Islet of Langerhans (tissue), 1 donor: ENCODE results near the gene DTX3L.
"Not testable (repeated sequence)": the region's sequence is repeated elsewhere in the genome, so short reads cannot be mapped to it uniquely, and the experiment has no call there.

Experiments
- FAIRE-seq: peaks from one replicate; lab custom pipeline; 2011; peaks lifted over from hg19 to GRCh38; lab: Jason Lieb, UNC

The DTX3L gene

DNA sequence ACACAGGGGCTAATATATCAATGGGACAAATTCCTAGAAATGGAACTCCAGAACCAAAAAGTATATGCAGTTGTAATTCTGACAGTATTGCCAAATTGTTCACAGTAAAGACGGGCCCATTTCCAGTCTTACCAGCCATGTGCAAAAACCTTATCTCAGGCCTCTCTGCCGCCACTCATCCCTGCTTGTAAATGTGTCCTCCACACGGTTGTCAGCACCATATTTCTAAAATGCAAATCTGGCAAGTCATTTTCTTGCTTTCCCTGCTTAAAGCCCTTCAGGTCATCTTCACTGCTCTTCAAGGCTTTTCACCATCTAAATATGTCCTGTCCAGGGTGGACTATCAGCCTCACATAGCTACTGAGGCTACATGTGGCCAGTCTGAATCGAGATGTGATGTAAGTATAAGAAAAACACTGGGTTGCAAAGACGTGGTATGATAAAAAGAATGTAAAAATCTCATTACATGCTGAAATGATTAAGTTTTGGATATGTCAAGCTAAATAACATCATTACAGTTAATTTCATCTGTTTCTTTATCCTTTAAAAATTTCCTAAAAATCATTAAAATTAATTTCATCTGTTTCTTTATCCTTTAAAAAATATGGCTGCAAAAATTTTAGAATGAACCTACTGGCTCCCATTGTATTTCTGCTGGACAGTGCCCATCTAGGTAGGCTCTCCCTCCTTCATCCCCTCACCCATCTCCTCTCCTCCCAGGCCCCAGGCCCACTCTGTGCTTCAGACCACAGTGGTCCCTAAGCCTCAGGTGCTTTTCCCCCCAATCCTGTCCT is 1.0 kb upstream of the DTX3L start:
- no peak for FAIRE-seq

DNA sequence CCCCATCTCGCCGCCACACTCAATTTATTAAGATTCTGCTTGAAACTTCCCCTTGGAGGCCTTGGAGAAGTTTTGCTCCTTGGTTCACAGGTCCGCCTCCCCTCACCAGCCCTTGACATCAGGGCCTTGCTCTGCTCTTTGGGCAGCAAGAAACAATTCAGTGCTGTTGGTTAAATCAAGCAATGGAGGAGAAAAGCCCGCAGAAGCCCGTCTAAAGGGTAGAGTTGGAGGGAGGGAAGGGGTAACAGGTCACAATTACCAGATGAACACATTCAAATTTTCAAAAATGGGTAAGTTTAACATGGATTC is 467 bp upstream of the DTX3L start:
- FAIRE-seq = no peak

- FAIRE-seq = not testable (repeated sequence)
Observed at GRCh38 chr3:122568131-122568530, 4.0 kb downstream of the DTX3L start.

GRCh38 chr3:122568755-122569154 is 4.6 kb downstream of the DTX3L start:
- FAIRE-seq = no peak

DNA sequence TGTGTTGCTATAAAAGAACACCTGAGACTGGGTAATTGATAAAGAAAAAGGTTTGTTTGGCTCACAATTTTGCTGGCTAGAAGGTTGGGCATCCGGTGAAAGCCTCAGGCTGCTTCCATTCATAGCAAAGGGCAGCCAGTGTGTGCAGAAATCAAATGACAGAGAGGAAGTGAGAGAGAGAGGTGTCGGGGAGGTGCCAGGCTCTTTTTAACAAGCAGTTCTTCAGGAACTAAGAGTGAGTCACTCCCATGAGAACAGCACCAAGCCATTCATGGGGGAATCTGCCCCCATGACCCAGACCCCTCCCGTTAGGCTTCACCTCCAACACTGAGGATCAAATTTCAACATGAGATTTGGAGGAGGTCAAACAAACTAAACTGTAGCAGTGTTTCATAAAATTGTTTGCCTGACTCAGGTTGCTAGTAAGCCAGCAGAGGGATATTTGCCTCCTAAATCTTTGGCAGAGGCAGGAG is 8.8 kb downstream of the DTX3L start:
- FAIRE-seq = no peak

GRCh38 chr3:122576174-122576940 is 12.2 kb downstream of the DTX3L start:
- FAIRE-seq = no peak

- no peak for FAIRE-seq
Observed at GRCh38 chr3:122577409-122578031, 13.4 kb downstream of the DTX3L start, which contains the start of gene PARP15. PARP15 (plus strand) TSS chr3:122577650; CDS start chr3:122577668, 18 bp downstream.

DNA sequence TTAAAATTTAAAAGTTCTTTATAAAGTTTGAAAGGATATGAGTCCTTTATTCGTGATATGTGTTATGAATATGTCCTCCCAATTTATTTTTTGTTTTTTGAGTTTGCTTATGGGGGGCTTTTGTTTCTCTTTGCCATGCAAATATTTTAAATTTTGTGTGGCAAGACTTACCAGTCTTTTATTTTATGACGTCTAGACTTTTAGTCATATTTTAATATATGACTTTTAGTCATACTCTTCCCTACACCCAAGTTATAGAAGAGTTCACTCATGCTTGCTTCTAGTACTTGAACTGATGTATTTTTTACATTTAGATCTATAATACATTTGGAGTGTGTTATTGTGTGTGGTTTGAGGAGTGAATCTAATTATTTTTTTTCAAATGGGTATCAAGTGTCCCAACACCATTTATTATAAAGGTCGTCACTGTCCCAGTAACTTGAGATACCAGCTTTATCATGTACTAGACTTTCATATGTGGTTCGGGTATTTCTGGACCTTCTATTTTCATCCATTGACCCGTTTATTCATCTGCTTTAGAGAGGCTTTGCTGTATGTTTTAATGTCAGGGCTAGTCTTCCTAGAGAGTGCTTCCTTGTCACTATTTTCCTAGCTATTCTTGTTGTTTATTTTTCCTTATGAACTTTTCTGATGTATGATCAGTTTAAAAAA is 14.1 kb downstream of the DTX3L start:
- no peak for FAIRE-seq

- FAIRE-seq = peak; percentile 58
Observed at GRCh38 chr3:122580470-122580869, 16.3 kb downstream of the DTX3L start.

- FAIRE-seq = no peak
Observed at GRCh38 chr3:122581622-122582021, 17.5 kb downstream of the DTX3L start.

- no peak for FAIRE-seq
Observed at GRCh38 chr3:122582390-122582789, 18.3 kb downstream of the DTX3L start.

- no peak for FAIRE-seq
Observed at GRCh38 chr3:122586098-122586497, 22.0 kb downstream of the DTX3L start.

GRCh38 chr3:122586773-122587485 is 22.8 kb downstream of the DTX3L start:
- FAIRE-seq = no peak

- no peak for FAIRE-seq
Observed at GRCh38 chr3:122587572-122587971, 23.4 kb downstream of the DTX3L start.

DNA sequence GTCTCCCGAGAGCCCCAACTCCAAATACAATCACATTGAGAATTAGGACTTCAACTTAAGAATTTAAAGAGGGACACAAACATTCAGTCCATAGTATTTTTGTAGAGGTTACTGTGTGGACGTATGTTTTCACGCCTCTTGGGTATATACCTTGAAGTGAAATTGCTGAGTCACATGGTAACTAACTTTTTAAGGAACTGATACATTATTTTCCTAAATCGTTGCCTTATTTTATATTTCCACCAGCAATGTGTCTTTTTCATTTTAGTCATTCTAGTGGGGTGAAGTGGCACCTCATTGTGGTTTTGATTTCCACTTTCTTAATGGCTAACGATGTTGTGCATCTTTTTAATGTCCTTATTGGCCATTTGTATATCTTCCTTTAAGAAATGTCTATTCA is 25.2 kb downstream of the DTX3L start:
- FAIRE-seq = no peak

DNA sequence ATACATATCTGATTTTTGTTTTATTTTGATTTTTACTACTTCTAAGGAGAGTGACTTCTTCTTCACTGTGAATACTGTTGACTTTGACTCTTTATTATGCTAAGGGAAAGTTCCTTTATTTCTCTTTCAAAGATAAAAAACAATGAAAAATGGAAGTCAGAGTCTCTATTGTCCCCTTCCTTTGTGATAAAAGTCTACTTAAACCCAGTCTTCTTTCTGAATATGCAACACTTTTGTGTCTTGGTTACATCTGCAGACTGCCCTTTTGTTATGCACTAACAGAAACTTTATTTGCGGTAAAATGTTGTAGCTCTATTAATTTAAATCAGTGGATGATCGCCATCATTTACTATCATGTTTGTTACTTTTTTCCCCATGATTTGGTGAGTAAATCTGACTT is 26.5 kb downstream of the DTX3L start:
- FAIRE-seq = no peak

GRCh38 chr3:122594025-122594424 is 29.9 kb downstream of the DTX3L start:
- no peak for FAIRE-seq

DNA sequence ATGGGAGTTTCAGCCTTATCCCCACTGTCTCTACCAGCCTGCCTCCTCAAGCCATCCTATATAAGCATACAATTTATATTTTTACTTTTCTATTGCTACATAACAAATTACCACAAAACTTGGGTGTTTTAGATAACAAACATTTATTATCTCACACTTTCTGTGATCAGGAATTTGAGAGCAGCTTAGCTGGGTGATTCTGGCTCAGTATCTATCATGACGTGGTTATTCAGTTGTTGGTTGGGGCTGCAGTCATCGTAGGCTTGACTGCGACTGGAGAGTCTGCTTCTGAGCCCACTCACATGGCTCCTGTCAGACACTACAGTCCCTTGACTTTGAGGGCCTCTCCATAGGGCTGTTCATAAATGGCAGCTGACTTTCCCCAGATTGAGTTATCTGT is 34.0 kb downstream of the DTX3L start:
- FAIRE-seq = no peak

GRCh38 chr3:122598556-122598955 is 34.4 kb downstream of the DTX3L start:
- no peak for FAIRE-seq

DNA sequence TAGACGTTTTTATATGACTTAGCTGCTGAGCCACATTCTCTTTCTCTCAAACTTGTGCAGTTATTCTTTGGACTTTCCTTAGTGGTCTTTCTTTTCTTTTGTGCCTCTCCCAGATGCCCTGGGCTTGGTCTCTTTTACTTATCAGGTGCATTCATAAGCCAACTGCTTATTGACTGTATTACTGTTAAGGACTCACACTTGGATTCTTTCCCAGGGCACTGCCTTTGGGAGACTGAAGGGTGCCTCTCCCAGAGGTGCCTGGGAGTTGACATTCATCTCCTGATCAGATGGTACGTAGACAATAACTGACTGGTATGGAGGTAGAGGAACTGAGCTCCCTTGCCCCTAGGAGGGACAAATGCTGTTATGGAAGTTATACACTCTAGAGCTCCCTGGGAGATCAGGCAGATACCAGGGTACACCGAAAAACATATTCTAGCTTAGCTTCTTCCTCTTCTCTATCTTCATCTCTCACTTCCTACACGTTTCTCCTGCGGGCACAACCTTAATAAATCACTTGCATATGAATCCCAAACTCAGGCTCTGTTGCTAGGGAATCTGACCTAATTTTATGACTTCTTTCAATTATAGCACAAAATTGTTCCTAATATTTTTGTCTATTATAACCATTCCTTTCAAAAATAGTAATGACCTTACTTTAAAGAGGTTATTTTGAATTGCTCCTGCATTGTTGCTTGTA is 38.0 kb downstream of the DTX3L start:
- FAIRE-seq = no peak

GRCh38 chr3:122603056-122603455 is 38.9 kb downstream of the DTX3L start:
- FAIRE-seq = no peak
